Germinal center (tissue), 1 donor: Measurements from ENCODE around the gene WDFY1.
A peak's percentile ranks its signal among the peaks of the same experiment; 100 is the strongest.
"Not testable (repeated sequence)": the region's sequence is repeated elsewhere in the genome, so short reads cannot be mapped to it uniquely, and the experiment has no call there.

Source experiments
- DNase-seq: peaks from one replicate; pipeline ENCODE4 v3.0.0; 2012; ENCODE audit warnings: mixed read lengths, low spot score

The WDFY1 gene

DNA sequence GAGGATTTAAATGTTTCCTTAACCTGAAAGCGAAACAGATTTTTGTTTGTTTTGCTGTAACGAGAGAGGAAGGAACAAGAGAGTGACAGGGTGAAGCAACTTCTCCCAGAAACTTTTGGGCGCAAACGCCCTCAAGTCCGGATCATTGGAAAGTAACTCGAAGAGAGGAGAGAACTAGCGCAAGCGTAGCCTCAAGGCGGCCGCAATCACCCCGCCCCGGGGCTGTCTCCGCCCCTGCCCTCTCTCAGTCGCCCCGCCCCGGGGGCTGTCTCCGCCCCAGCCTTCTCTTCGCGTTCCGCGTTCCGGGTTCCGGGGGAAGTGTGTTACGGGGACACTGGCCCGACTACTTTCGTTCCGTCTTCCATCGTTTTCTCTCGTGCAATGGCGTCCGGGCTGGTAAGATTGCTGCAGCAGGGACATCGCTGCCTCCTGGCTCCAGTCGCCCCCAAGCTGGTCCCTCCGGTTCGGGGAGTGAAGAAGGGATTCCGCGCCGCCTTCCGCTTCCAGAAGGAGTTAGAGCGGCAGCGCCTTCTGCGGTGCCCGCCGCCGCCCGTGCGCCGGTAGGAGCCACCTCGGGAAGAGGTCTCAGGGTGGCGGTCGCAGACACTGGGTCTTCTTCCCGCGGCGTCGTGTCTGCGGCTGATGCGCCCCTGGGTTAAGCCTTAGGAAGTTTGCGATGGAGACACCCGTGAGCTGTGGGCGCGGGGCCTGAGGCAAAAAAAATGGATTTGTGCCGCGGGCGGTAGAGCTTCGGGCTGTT is 12.1 kb upstream of the WDFY1 start, which contains the start of gene MRPL44:
Gene MRPL44 (plus strand): TSS at position 372 of the 760 bp plus-strand sequence. CDS start 10 bp downstream, at position 382.
- DNase-seq, result peak; percentile 93

DNA sequence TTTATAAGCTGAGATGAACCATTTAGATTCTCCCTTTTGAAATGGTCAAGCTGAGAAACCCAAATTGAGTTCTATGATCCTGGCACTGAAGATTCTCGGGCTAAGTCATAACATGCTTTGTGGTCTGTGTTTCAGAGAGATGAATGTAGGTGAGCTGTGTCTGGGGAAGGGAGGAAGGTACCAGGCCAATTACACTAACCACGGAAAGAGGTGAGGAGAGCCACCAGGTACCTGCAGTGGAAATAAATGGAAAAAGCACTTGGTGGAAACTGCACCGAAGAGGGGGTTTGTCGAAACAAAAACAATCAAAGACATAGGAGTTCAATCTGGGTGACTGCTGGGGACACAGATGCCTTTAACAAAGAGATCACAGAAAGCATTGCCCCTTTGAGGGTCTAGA is 11.2 kb upstream of the WDFY1 start:
- DNase-seq, result no peak

DNA sequence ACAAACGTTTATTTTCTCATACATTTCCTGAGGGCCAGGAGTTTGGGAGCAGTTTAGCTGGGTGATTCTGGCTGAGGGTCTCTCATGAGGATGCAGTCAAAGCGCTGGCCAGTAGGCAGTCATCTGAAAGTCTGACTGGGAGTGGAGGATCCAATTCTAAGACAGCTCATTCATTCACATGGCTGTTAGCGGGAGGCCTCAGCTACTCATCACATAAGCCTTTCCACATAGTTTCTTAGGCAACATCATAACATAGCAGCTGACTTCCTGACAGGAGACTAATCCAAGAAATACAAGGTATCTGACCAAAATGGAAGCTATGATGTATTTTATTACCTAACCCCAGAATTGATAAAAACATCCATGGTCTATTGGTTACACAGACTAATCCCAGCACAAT is 9.3 kb upstream of the WDFY1 start:
- no peak for DNase-seq

DNA sequence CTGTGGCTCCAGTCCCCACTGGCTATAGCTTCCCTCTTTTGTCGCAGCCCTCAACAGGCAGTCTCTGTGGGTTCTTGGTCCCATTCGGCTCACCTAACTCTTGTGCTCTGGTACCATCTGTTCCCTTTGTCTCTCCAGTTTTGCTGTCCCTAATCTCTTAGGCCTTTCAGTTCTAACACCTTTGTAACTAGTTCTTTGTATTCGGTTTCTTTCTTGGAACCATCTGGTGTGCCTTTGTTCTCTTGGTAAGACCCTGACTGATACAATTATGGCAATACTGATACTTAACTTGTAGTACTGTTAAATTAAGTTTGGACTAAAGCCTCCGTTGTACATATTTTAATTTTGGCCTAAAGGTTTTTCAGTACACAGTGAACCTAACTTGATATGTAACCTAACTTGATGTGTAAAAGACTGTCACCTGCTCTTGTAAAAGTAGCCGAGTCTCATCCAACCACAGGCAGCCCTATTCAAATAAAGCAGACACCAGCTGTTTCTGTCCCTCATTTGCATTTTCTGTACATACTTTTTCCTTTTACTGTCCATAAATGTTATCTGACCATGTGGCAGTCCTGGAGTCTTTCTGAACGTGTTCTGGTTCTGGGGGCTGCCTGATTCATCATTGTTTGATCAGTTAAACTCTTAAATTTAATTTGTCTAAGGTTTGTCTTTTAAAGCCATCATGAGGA is 7.3 kb upstream of the WDFY1 start:
- peak; percentile 54 for DNase-seq

DNA sequence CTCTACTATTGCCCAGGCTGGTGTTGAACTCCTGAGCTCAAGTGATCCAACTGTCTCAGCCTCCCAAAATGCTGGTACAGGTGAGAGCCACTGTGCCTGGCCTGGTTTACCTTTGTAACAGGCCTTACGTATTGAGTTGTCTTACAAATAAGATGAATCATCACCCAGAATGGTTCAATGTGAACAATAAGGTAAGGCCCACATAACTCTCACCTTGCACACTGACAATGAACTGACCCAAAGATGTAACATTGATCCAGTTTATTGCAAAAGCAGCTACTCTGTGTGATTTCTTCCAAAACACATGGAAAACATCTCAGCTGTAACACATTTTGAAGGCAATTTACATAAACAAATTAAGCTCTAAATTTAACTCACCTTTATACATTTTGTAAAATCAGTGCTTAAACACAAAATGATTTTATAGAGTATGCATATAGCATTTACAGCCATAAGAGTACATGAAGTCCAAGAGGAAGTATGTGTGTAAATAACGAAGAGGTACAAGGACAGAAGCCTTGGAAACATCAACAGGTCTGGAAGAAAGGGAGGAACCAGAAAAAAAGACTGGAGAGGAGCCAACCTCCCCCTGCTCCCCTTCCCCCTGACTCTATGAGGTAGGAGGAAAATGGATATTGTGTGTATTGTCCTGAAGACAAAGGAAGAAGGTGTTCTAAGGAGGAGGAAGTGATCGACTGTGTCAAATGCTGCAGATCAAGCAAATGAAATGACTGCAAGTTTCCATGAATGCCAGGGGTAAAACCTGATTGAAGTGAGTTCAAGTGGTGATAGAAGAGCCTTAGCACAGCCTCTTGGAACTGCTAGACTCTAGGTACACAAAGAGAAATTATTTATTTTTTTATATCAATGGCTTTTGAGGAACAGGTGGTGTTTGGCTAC is 5.6 kb upstream of the WDFY1 start:
- peak; percentile 19 for DNase-seq

DNA sequence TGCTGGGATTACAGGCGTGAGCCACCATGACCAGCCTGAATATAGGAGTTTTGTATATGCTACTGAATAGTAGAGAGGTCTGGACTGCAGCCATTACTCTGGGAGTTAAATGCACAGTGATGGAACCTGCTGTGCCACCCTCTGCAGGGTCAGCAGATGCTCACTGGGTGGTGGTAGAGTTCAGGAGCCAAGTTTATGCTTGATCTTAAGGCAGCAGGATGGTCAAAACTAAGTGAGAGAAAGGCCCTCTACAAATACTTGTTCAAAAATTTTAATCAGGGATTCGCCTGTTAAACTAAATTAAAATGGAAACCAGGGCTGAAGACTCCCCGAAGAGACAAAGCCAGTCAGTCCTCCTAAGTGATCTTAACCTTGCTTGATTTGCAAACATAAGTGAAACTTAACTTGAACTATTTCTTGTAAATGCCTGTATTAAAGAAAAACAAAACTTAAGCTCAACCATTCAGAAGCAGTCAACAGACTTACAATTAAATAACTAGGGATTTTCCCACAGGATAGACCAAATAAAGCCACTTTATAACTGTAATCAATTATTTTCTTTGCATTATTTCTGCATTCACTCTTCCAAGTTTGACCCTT is 4.2 kb upstream of the WDFY1 start:
- no peak for DNase-seq

DNA sequence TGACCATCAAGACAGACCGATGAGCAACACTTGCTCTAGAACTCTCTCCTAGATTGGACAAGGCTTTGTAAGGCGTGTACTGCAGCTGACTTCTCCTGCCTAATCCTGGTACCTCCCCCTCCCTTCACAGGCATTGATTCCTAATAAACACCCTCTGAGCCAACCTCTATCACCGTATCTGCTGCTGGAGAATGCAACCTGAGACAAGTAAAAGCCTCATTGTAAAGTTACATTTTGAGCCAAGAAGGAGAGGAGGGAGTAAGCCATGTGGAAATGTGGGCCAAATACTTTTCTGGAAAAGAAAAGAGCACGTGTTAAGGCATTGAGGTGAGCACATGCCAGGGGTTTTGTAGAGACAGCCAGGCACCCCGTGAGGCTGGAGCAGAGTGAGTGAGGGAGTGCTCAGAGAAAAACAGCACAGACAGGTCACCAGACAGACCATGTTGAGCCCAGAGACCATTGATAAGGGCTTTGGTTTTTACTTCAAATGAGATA is 2.6 kb upstream of the WDFY1 start:
- no peak for DNase-seq

DNA sequence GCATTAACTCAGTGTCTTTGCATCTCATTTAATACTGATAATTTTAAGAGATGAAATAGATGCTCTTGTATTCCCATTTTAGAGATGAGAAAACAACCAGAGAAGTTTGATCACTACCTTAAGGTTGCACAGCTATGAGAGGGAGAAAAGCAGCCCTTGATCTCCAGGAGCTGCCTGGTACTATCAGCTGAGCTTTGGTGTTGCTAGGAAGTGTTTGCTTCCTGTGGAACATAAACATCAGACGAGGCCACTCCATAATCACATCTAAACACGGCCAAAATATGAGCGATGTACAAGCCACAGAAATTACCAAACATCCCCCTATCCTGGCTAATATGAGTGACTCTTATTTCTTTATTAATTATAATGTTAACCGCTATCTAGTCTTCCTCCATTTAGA is 620 bp upstream of the WDFY1 start:
- no peak for DNase-seq

DNA sequence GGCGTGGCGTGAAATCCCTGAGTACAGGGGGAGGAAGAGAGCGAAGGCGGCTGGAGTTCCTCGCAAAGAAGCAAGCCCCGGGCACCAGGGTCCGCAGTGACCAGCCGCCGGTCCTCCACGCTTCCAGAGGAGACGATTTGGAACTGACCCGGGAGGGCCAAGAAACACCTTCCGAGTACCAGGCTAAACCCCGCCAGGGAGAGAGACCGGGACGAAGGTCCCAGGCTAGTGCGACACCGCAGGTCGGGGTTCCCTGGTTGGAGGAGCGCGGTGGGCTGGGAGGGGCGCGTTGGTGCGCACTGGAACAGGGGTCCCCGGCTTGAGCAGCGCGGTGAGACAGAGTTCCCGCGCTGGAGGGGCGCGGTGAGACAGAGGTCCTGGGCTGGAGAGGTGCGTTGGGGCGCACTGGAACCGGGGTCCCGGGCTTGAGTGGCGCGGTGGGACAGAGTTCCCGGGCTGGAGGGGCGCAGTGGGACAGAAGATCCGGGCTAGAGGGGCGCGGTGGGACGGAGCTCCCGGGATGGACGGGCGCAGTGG is 901 bp downstream of the WDFY1 start:
- DNase-seq, result peak; percentile 28

DNA sequence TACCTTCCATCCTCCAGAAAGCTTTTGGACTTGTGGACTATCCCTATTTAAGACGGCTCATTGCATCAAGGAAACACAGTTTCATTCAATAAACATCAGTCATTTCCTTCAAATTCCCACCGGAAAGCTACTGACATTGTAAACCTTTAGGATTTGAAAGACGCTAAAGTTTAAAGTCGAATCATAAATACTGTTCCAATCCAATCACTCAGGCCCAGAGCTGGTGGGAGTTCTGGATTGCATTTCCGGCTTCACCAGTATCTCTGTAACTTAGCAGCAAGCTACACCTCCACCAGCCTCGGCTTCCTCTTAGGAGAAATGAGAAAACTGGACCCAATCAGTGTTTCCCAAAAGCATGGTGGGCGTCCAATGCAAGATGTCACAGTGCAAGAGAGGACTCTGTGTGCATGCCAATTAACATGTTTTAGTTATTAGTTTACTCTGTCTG is 1.6 kb downstream of the WDFY1 start:
- DNase-seq, result no peak

DNA sequence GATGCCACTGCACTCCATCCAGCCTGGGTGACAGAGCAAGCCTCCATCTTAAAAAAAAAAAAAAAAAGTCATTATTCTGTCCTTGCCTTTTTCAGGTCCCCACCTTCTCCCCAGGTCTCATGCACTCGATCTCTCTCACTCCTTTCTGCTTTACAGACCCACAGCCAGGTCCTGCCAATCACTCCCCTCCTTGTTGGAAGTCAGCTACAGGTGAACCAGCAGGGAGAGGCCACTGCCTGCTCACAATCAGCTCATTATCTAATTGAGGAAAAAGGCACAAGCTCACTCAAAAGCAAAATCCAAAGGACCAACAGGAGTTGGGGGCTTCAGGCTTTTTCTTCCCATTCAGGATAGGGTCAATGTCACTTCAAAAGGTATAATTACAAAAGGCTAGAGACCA is 2.0 kb downstream of the WDFY1 start:
- no peak for DNase-seq

DNA sequence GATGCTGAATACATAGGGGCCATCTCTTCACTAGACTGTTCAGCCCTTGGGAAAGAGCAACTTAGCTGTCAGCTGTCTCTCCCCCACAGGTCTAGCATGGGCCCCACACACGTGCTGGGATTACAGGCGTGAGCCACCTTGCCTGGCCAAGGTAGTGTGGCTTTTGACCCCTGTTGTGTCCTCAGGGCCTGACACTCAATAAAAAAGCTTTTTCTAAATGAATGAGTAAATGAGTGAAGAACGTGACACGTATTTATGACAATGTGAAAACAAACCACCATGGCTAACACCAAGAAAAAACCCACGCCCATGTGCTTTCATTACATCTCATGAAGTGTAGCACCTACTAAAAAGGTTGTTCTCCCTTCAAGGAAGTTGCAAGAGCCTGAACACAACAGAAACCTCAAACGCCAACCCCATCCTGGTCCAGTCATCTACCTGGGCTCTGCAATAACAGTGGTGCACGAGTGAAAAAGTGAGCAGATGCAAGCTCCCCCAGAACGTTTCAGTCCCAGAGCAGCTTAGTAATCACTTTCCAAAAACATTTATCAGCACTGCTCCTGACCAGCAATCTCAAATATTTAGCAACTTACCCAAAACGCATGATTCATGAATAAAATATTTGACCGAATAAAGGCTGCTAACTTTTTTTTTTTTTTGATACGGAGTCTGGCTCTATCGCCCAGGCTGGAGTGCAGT is 3.4 kb downstream of the WDFY1 start:
- DNase-seq, result no peak

DNA sequence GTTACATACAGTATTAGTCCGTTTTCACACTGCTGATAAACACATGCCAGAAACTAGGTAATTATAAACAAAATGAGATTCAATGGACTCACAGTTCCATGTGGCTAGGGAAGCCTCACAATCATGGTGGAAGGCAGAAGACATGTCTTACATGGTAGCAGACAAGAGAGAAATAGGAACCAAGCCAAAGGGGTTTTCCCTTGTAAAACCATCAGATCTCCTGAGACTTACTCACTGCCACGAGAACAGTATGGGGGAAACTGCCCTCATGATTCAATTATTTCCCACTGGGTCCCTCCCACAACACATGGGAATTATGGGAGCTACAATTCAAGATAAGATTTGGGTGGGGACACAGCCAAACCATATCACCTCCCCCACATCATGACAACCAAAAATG is 5.7 kb downstream of the WDFY1 start:
- not testable (repeated sequence) for DNase-seq

DNA sequence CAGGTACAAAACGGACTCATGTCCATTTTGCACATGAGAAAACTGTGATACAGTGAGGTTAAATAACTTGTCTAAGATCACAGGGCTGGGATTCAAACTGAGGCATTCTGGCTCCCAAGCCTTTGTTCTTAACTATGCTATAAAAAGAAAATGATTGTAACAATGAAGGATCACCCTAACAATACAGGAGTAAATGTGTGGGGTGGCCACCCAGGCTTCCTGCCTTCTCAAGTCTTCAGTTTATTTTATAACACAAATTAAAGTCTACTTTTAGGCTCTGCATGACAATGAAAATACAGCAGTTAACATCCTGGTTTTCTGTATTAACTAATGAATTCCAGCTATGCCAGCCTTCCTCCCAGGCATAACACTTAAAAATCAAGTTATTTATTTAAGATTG is 7.6 kb downstream of the WDFY1 start:
- DNase-seq, result no peak

DNA sequence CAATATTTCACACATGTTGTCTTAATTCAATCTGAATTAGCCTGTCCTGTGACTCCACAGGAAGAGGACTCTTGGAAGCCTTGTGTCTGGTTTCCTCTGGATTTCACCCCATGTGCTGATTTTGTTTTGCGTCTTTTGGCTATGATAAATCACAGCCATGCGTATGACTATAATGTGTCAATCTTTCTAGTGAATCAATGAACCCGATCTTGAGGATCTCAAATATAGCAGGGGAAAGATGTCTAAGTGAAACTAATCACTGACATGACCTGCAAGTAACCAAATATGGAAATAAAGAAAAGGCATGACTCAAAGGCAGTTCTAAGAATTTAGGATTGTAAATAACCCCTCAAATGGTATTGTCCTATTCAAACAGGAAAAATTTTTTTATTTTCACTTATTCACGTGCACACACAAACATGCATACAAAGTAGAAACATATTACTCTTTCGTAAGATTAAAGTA is 8.2 kb downstream of the WDFY1 start:
- no peak for DNase-seq

DNA sequence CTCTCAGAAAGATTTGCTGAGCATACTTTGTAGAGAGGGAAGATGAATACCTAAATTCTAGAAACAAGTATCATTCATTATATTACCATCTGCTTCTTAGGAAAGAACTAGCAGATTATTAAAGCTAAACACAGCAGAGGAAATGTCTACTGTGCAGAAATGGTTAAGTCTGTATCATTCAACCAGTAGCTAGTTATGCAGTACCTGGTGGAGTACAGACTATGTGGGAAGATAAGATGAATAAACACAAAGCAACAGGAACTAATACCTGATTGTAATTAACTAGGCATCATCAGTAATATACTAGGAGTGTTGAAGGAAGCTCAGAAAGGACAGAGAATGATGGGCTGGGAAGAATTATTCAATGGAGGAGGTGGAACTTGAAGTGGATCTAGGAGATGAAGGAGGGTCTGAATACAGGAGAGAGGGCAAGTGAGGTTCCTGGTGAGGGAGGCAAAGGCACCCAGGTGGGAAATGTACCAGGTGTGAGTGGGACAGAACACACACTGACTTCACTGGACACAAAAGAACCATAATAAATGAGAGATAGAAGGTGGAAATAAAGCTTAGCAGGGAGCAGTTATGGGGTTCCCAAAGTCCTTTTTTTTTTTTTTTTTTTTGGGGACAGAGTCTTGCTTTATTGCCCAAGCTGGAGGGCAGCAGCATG is 9.5 kb downstream of the WDFY1 start:
- no peak for DNase-seq

DNA sequence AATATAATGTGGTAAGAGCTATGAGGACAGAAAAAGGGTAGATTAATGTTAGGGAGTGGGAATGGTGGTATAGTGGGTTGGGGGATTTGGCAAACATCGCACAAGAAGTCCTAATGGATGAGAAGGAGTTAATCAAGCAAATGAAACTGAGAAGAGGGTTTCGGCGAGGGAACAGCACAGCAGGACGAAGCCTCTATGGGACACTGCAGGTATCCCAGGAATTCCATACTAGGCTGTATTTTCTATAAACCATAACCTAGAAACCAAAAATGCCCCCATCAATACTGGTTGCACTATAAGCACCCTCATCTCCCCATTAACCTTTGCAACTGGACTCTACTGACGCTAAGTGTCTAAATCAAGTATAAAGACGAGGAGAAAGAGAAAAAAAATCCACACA is 10.3 kb downstream of the WDFY1 start:
- no peak for DNase-seq

DNA sequence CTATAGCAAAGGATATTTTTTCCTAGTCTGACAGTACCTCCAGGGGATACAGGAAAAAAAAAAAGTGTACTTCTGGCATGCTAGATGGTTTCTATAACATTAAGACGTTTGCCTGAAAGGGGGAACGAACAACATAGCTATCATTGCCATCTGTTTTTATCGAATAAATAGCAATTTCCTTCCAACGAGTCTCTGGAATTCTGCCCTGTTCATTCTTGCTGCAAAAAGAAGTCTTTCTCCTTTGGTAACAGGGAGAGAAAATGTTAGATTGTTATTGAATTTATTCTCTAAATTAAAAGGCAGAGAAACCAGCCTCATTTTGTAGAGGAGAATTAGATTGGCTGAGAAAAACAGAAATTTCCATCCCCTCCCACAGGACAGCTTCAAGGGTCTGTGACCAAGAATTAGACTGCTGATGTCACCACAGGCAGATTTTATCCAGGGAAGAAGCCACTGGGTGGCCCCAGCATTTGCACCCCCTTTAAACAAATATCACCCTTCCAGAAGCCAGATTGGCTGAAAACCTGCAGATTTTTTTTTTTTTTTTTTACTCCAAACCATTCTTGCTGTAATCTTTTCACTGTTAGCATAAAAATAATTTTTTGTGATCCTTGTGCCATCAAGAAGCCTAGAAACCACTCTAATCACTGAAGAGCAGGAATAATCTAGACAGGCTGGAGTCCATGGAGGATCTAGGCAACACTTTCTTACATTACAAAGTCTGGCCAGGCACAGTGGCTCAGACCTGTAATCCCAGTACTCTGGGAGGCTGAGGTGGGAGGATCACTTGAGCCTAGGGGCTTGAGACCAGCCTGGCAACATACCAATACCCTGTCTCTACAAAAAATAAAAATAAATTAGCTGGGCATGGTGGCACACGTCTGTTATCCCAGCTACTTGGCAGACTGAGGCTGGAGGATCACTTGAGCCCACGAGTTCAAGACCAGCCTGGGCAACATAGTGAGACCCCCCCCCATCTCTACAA is 12.0 kb downstream of the WDFY1 start:
- no peak for DNase-seq
